Measurements from ENCODE around the gene TAF5L.
"Not testable (repeated sequence)": the region's sequence is repeated elsewhere in the genome, so short reads cannot be mapped to it uniquely, and the experiment has no call there.

TAF5L gene

GRCh38 chr1:229603371-229604005, 22.4 kb downstream of the TAF5L start:
- no peak for DNase-seq (ENCODE audit: low read depth)

- DNase-seq (ENCODE audit: low read depth): no peak
Measured at GRCh38 chr1:229600229-229600628, 25.7 kb downstream of the TAF5L start.

GRCh38 chr1:229599218-229599954, 26.5 kb downstream of the TAF5L start:
- no peak for DNase-seq (ENCODE audit: low read depth)

- DNase-seq (ENCODE audit: low read depth): no peak
Measured at GRCh38 chr1:229597877-229598276, 28.0 kb downstream of the TAF5L start.

GRCh38 chr1:229596925-229597699, 28.8 kb downstream of the TAF5L start:
- DNase-seq (ENCODE audit: low read depth): no peak

GRCh38 chr1:229595876-229596275, 30.0 kb downstream of the TAF5L start:
- DNase-seq (ENCODE audit: low read depth): not testable (repeated sequence)

GRCh38 chr1:229594227-229595008, 31.5 kb downstream of the TAF5L start:
- DNase-seq (ENCODE audit: low read depth): no peak

GRCh38 chr1:229593800-229594199, 32.1 kb downstream of the TAF5L start:
- DNase-seq (ENCODE audit: low read depth): no peak

- DNase-seq (ENCODE audit: low read depth): no peak
Measured at GRCh38 chr1:229590119-229590518, 35.8 kb downstream of the TAF5L start.

GRCh38 chr1:229585338-229585737, 40.6 kb downstream of the TAF5L start:
- no peak for DNase-seq (ENCODE audit: low read depth)

GRCh38 chr1:229582715-229583114, 43.2 kb downstream of the TAF5L start:
- no peak for DNase-seq (ENCODE audit: low read depth)

- DNase-seq (ENCODE audit: low read depth): no peak
Measured at GRCh38 chr1:229582011-229582694, 43.8 kb downstream of the TAF5L start.

- no peak for DNase-seq (ENCODE audit: low read depth)
Measured at GRCh38 chr1:229581485-229581884, 44.4 kb downstream of the TAF5L start.

GRCh38 chr1:229579059-229579673, 46.8 kb downstream of the TAF5L start:
- no peak for DNase-seq (ENCODE audit: low read depth)

GRCh38 chr1:229578168-229579058, 47.5 kb downstream of the TAF5L start:
- DNase-seq (ENCODE audit: low read depth): no peak

GRCh38 chr1:229574679-229575442, 51.1 kb downstream of the TAF5L start:
- DNase-seq (ENCODE audit: low read depth): no peak

- DNase-seq (ENCODE audit: low read depth): no peak
Measured at GRCh38 chr1:229572286-229572685, 53.6 kb downstream of the TAF5L start.

GRCh38 chr1:229570891-229571516, 54.9 kb downstream of the TAF5L start:
- no peak for DNase-seq (ENCODE audit: low read depth)

GRCh38 chr1:229570305-229570704, 55.6 kb downstream of the TAF5L start:
- no peak for DNase-seq (ENCODE audit: low read depth)

All from stimulated activated CD8-positive, alpha-beta memory T cell treated with anti-CD3 and anti-CD28 coated beads, Interleukin-15, amount 100 ng/mL, for 24 hours (primary cell).